GM13977 (cell line): Measurements from ENCODE around the gene ARHGDIB.

Source experiments
- DNase-seq: peaks from one replicate; pipeline ENCODE4 v3.0.0; 2012; ENCODE audit warnings: low spot score
- CTCF ChIP-seq: IDR thresholded peaks from 2 replicates; pipeline ENCODE4 v1.5.1; 2012; ENCODE audit warnings: mild to moderate bottlenecking, control low read depth; ENCODE audit not compliant: insufficient read depth; ENCODE audit errors: extremely low read depth, missing control alignments
- in situ Hi-C: fragments of 300-500 bp; cut with MboI; formaldehyde crosslinking; loops from one replicate; pipeline ENCODE4 v1.12.0; 2022; ENCODE audit warnings: low sequenced_read_pairs, low pct_unique_long_range_greater_than_20kb, mixed read lengths, inconsistent platforms; ENCODE audit not compliant: unreplicated experiment

ARHGDIB gene

GRCh38 chr12:14979468-14979867 is 18.1 kb upstream of the ARHGDIB start:
- DNase-seq = no peak
- no peak for TF ChIP-seq CTCF
- in situ Hi-C loops = loop anchor here (25.0 kb wide), 1 partner anchor 767 kb away; no protein-coding TSS in a partner anchor

- DNase-seq = no peak
- in situ Hi-C loops = loop anchor here (25.0 kb wide), 1 partner anchor 764 kb away; no protein-coding TSS in a partner anchor
- TF ChIP-seq CTCF = no peak
These were observed 15.3 kb upstream of the ARHGDIB start for GRCh38 chr12:14976658-14977057.

- in situ Hi-C loops = loop anchor here (25.0 kb wide), 1 partner anchor 763 kb away; no protein-coding TSS in a partner anchor
- TF ChIP-seq CTCF = no peak
- no peak for DNase-seq
These were observed 14.1 kb upstream of the ARHGDIB start for GRCh38 chr12:14975457-14975856.

GRCh38 chr12:14974633-14975032 is 13.2 kb upstream of the ARHGDIB start:
- TF ChIP-seq CTCF = no peak
- no peak for DNase-seq
- in situ Hi-C loops = loop anchor here (25.0 kb wide), 1 partner anchor 762 kb away; no protein-coding TSS in a partner anchor

GRCh38 chr12:14972816-14973215 is 11.4 kb upstream of the ARHGDIB start, which contains the start of gene PDE6H:
Gene PDE6H, plus strand, starts transcription at chr12:14973042. Its CDS starts 4,971 bp downstream, at chr12:14978013.
- no peak for DNase-seq
- in situ Hi-C loops = no loop called here
- no peak for TF ChIP-seq CTCF

GRCh38 chr12:14970473-14970872 is 9.1 kb upstream of the ARHGDIB start:
- in situ Hi-C loops = no loop called here
- DNase-seq = no peak
- TF ChIP-seq CTCF = no peak
